GM04503 (cell line): ENCODE data around the gene KMO.

Experiments
- DNase-seq: peaks from one replicate; pipeline ENCODE4 v3.0.0-alpha.2; 2012; ENCODE audit warnings: low read depth

KMO gene

DNA sequence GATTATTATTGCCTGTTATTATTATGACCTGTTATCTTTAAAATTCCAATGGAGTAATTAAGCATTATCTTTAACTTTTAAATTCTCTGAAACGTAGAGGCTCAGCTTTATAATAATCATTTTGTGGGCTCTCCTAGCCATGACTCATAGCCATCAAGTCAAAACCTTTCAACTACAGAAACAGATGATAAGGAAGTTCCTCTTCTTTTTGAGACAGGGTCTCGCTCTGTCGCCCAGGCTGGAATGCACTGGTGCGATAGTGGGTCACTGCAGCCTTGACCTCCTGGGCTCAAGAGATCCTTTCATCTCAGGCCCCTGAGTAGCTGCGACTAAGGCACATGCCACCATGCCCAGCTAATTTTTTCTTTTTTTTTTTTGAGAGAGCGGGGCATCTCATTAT is 64.5 kb downstream of the KMO start:
- DNase-seq, result no peak

GRCh38 chr1:241598249-241598648 is 66.1 kb downstream of the KMO start:
- no peak for DNase-seq

DNA sequence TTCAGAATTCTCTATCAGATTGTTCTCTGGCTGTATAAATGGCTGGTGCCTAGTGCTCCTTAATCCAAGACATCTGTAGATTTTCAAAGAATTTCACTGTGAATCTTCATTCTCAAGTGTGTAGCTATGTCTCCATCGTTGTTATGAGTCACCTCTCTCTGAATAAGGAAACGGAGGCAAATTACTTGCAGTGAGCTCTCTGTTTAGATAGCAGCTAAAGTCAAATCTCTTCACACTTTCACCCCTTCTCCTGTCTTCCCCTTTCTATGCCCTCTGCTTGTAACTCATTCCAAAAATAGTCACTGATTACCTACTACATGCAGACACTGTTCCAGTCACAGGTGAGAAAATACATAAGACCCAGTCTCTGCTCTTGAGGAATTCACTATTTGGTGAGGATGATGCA is 68.3 kb downstream of the KMO start:
- DNase-seq, result peak; percentile 48

- DNase-seq, result peak; percentile 53
These were observed 71.6 kb downstream of the KMO start for GRCh38 chr1:241603731-241604245.

DNA sequence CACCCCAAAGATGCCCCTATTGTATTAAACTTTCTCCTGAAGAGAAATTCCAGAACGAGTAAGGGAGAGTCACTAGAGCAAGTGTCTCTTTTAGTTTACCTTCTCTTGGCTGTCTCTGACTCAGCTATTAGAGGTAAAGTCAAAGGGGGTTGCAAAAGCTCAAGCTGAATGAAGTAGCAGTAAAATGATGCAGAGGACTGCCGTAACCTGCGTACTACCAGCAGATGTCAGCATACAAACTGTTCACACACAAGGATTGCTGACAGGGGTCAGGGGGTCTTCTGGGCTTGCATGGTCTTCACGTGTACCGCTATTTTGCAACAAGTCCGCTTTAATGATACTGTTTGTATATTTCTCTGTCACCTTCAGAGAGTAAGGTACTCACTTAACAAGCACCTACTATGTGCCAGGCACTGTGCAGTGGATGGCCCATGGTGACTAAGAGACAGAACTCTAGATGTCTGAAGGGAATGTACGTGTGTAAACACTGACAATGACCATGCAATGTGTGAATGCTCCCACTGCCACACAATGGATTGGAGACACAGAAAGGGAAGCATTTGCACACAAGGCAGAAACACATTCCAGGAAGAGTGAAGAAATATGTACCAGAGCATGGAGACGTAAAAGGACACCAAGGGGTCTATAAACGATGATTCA is 73.1 kb downstream of the KMO start:
- DNase-seq, result no peak

DNA sequence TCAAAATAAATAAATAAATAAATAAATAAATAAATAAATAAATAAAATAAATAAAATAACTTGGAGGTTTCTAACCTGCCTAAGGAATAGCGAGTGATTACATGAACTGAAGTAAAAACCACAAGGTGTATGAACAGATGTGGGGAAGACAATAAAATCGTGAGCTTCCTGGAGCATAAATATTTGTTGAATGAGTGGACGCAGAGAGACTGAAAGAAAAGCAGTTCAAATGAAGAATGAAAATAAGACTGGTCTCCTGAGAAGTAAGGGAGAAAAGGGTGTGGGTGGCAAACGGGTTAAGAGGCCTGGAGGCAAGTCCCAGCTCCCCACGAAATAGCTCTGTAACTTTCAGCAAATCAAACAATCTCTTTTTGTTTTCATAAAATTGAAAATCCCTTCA is 74.4 kb downstream of the KMO start:
- DNase-seq, result no peak

GRCh38 chr1:241607497-241607896 is 75.3 kb downstream of the KMO start:
- no peak for DNase-seq

DNA sequence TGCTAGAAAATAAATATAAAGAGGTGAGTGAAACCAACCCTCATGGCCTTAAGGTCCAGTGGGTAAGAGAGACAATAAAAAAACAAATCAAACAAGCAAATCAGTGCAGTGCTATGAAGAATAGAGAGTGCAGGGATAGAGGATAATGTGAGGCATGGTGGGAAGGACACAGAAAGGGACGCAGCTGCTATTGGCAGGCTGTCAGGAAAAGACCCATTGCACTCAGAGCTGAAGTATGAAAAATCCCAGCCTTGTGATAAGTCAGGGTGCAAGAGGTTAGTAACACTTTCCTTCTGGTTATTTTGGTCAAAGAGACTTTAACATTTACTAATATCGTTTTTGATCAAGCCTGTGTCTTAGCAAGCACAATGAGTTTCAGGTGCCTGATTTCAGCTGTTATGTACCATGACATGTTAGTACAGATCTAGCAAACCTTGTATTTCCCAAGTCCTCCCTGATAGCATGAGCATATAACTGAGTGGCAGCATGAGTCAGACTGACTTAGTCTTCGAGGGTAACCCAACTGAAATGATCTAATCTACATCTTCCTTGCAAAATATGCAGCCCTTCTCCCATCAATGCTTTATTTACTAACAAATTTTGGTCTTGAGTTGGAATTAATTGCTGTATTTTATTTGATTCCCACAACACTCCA is 76.3 kb downstream of the KMO start:
- DNase-seq, result no peak

DNA sequence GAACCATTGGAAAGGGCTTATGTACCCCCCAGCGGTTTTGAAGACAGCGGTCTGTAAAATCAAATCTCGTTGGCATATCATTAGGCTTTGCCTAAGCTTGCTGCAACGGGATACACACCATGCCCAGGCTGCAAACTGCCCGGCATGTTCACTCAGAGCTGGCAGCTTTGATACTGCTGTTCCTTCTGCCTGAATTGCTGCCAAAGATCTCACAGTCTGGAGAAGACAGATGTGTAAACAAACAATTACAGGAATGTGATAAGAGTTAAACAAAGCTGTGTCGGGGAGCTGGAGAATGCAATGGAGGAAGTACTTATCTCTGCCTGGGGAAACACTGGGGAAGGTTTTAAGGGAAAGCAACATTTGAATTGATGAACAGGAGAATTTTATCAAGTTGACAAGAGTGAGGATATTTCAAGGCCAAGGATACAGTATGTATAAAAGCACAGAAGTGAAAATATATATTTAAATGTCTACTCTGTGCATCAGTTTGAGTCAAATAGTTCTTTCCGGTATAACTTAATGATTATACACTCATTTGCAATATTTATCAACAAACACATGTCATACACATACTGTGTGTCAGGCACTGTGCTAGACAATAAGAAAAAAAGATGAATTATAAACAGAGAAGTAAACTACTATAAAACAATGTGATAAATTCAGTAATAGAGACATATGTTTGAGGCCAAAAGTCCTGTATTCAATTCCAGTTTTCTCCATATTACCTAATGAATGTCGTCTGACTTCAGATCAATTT is 78.1 kb downstream of the KMO start:
- DNase-seq, result no peak

- DNase-seq, result no peak
These were observed 78.9 kb downstream of the KMO start for GRCh38 chr1:241611063-241611462.

GRCh38 chr1:241611736-241612135 is 79.6 kb downstream of the KMO start:
- no peak for DNase-seq

- peak; percentile 47 for DNase-seq
These were observed 80.6 kb downstream of the KMO start for GRCh38 chr1:241612533-241613477.

- DNase-seq, result no peak
These were observed 82.0 kb downstream of the KMO start for GRCh38 chr1:241614144-241614543.

DNA sequence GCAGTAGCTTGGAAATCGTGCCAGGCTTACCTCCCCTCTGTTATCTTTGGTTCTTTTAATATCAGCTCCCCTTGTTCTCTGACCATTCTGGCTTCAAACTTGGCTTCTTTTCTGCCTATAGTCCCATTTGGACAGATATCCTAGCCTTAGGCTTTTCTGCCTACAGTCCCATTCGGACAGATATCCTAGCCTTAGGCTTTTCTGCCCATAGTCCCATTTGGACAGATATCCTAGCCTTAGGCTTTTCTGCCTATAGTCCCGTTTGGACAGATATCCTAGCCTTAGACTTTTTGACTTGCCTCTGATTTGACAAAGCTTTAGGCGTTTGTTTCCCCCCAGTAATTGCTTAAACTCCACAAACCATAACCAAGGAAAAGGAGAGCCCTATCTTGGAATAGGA is 82.4 kb downstream of the KMO start:
- DNase-seq, result no peak

GRCh38 chr1:241615043-241615974 is 83.1 kb downstream of the KMO start:
- DNase-seq, result no peak

GRCh38 chr1:241617426-241617825 is 85.2 kb downstream of the KMO start:
- no peak for DNase-seq

- no peak for DNase-seq
These were observed 90.5 kb downstream of the KMO start for GRCh38 chr1:241622669-241623068.

DNA sequence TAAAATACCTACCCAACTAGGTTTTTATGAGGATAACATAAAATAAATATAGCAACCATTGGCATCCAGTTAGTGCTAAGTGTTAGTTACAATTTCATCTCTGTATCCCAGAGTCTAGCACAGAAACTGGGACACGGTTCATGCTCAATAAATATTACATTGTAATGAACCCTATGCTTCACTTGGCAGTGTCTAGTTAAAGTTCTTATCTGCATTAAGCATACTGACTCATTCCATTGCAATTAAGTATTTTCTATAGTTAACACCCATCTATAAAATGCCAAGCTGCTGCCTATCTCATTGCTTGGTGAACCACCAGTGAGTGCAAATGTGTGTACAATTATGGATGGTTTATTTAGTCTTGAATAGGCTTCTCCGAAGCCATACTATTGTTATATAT is 92.8 kb downstream of the KMO start:
- DNase-seq, result no peak

- no peak for DNase-seq
These were observed 95.5 kb downstream of the KMO start for GRCh38 chr1:241627453-241628259.

- no peak for DNase-seq
These were observed 97.8 kb downstream of the KMO start for GRCh38 chr1:241630005-241630404.
